H1 (cell line): ENCODE measurements around the gene MYLK2. TPM values are rescaled to one million over a fixed set of nuclear protein-coding genes. Genes with fewer than 3 reads are reported as not detected.

ENCODE experiments used
- ASH2L ChIP-seq: fragments of 200-600, 300-600 bp; sonication (generic); IDR thresholded peaks from one replicate; pipeline ENCODE4 v1.7.1; 2017; ENCODE audit warnings: low read length
- BACH1 ChIP-seq: IDR thresholded peaks from 2 replicates; pipeline ENCODE4 v1.6.1; 2012; ENCODE audit warnings: low read length, improper control_type of control experiment
- BCL11A ChIP-seq, 2 experiments: IDR thresholded peaks; one replicate each; pipeline ENCODE4 v1.6.1; 2011; ENCODE audit warnings: low read depth in 2 of 2, low read length in 2 of 2, mild to moderate bottlenecking in 2 of 2
- CBX5 ChIP-seq: fragments of 300-800, 300-1000 bp; sonication (generic); IDR thresholded peaks from 2 replicates; pipeline ENCODE4 v1.7.1; 2016; ENCODE audit warnings: antibody characterized with exemption, low read length, low read depth
- CHD2 ChIP-seq: IDR thresholded peaks from 2 replicates; pipeline ENCODE4 v1.6.1; 2012; ENCODE audit warnings: low read length, improper control_type of control experiment
- CREB1 ChIP-seq: IDR thresholded peaks from 2 replicates; pipeline ENCODE4 v1.6.1; 2012; ENCODE audit warnings: inconsistent platforms
- EGR1 ChIP-seq: IDR thresholded peaks from 2 replicates; pipeline ENCODE4 v1.6.1; 2011; ENCODE audit warnings: low read depth, low read length, borderline replicate concordance
- EZH2 ChIP-seq: fragments of 200-600 bp; sonication (generic); IDR thresholded peaks from 2 replicates; pipeline ENCODE4 v1.7.1; 2012; ENCODE audit warnings: low read depth, mild to moderate bottlenecking, moderate library complexity, low read length, inconsistent platforms; ENCODE audit not compliant: severe bottlenecking
- GTF2F1 ChIP-seq: IDR thresholded peaks from 2 replicates; pipeline ENCODE4 v1.6.1; 2012; ENCODE audit warnings: low read depth, low read length, improper control_type of control experiment, borderline replicate concordance
- HDAC2 ChIP-seq, 2 experiments: fragments of 300-600 bp in 1 of 2; sonication (generic) in 1 of 2; IDR thresholded peaks; 2 replicates each; pipeline ENCODE4 v1.6.1; 2011 to 2012; ENCODE audit warnings: low read depth in 2 of 2, low read length in 2 of 2, mild to moderate bottlenecking in 2 of 2, moderate library complexity in 2 of 2, borderline replicate concordance in 1 of 2, inconsistent platforms in 1 of 2
- HDAC6 ChIP-seq: IDR thresholded peaks from one replicate; pipeline ENCODE4 v1.7.1; 2012; ENCODE audit warnings: low read depth, mild to moderate bottlenecking, inconsistent platforms, low read length, moderate library complexity
- NANOG ChIP-seq: IDR thresholded peaks from 2 replicates; pipeline ENCODE4 v1.6.1; 2011; ENCODE audit warnings: low read length, low read depth, mild to moderate bottlenecking, inconsistent platforms; ENCODE audit not compliant: insufficient read depth, poor library complexity, severe bottlenecking
- PHF8 ChIP-seq: fragments of 200-600 bp; sonication (generic); conservative IDR thresholded peaks from 2 replicates; pipeline ENCODE4 v1.7.1; 2012; ENCODE audit warnings: low read depth, mild to moderate bottlenecking, inconsistent platforms, low read length, moderate library complexity
- POU5F1 ChIP-seq: IDR thresholded peaks from 2 replicates; pipeline ENCODE4 v1.6.1; 2011; ENCODE audit warnings: low read depth, mild to moderate bottlenecking, low read length, moderate library complexity
- RBBP5 ChIP-seq: IDR thresholded peaks from 2 replicates; pipeline ENCODE4 v1.7.1; 2012; ENCODE audit warnings: low read depth, mild to moderate bottlenecking, inconsistent platforms, low read length, moderate library complexity, borderline replicate concordance
- RXRA ChIP-seq: IDR thresholded peaks from 2 replicates; pipeline ENCODE4 v1.6.1; 2011; ENCODE audit warnings: low read depth, mild to moderate bottlenecking, low read length, moderate library complexity; ENCODE audit not compliant: insufficient read depth
- SIN3A ChIP-seq, 2 experiments: IDR thresholded peaks in 1 of 2; conservative IDR thresholded peaks in 1 of 2; 2 replicates each; pipeline ENCODE4 v1.6.1; 2011 to 2012; ENCODE audit warnings: low read length in 2 of 2, improper control_type of control experiment in 1 of 2, low read depth in 1 of 2, mild to moderate bottlenecking in 1 of 2
- SIX5 ChIP-seq: IDR thresholded peaks from 2 replicates; pipeline ENCODE4 v1.6.1; 2011; ENCODE audit warnings: mild to moderate bottlenecking, low read depth, low read length
- TAF1 ChIP-seq: IDR thresholded peaks from 2 replicates; pipeline ENCODE4 v1.6.1; 2011; ENCODE audit warnings: mild to moderate bottlenecking, low read depth, low read length
- YY1 ChIP-seq: IDR thresholded peaks from 2 replicates; pipeline ENCODE4 v1.6.1; 2011; ENCODE audit warnings: low read depth, mild to moderate bottlenecking, low read length
- ZNF274 ChIP-seq: IDR thresholded peaks from 2 replicates; pipeline ENCODE4 v1.7.0; 2012; ENCODE audit warnings: low read length, borderline replicate concordance; ENCODE audit errors: extremely low read depth
- polyA plus RNA-seq, 7 experiments: library from polyadenylated mRNA; depleted of rRNA in 3 of 7; stranded (reverse) in 5 of 7; unstranded in 2 of 7; fragments of >200 nt in 5 of 7; fragments of 200-250 nt in 2 of 7; gene quantifications; 1 replicate in 5 of 7; 2 replicates in 1 of 7; 4 replicates in 1 of 7; pipeline versions ENCODE4 v1.2.1 to v1.2.3, GENCODE V29; 2011 to 2013; ENCODE audit warnings: missing spikeins in 2 of 7, mixed read lengths in 2 of 7
- total RNA-seq: library from RNA; stranded (reverse); fragmentation: NEBNext Ultra II Directional; extraction: Animal tissue kit (Norgen Biotek cat#: 25700); gene quantifications from 2 replicates; pipeline ENCODE4 v1.2.1, GENCODE V29; 2021
- TF ChIP-seq, protein P1 (sequence below): IDR thresholded peaks from 2 replicates; pipeline ENCODE4 v1.6.1; 2012; ENCODE audit warnings: inconsistent platforms
- TF ChIP-seq, protein P2 (sequence below): IDR thresholded peaks from 2 replicates; pipeline ENCODE4 v1.6.1; 2012; ENCODE audit warnings: low read length, inconsistent platforms

MYLK2 gene
- total and polyA plus RNA-seq, 2 of the 8 experiments (the other 6 are each of a cell fraction or from before 2014, with no cell fraction given), result 0.22 to 0.26 TPM

DNA sequence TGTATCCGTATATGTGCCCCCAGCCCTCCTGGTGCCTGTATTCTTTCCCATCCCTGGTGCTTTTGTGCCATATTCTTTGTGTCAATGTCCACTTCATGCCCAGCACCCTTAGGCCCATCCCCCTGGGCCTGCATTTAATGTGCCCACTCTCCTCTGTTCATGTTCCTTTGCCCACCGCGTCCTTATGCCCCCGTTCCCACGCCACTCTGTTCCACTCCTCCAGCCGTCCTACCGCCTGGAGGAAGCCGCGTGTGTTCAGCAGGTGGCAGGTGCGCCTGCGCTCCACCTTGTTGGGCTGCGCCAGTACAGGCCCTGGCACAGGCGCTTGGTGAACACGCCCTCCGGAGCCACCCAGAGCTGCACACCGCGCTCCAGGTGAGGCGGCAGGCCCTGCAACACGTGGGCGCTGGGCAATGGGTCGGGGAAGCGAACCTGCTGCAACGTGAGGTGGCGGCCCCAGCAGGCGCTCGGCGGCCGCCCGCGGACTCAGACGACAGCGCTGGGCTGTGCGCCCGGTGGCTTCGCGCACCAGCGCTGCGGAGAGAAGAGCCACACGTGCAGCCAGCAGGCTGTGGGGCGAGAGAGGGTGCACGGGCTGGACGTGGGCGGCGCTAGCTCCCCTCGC is 30.3 kb downstream of the MYLK2 start (continued):
- TF ChIP-seq POU5F1 (no peak), HDAC2 (IDR thresholded peaks at IDR 0.05; ENCODE audit: borderline replicate concordance in 1 of 2, low read depth in 2 of 2, low read length in 2 of 2) (0 out of 4 replicates have a peak, but pooled peaks of 1 of the 2 experiments have one; percentile 28), NANOG (no peak), RXRA (no peak), CHD2 (no peak), SIX5 (no peak), RBBP5 (no peak), PHF8 (no peak), BACH1 (no peak), CREB1 (no peak), SIN3A (conservative IDR thresholded peaks at IDR 0.05 in 1 of 2, IDR thresholded peaks at IDR 0.05 in 1 of 2; ENCODE audit: low read depth in 1 of 2, low read length in 2 of 2) (no peak), EGR1 (no peak), YY1 (no peak), TAF1 (no peak), HDAC6 (no peak), ASH2L (no peak), CBX5 (no peak), GTF2F1 (no peak), EZH2 (peak; percentile 57), ZNF274 (no peak), BCL11A (IDR thresholded peaks at IDR 0.05; ENCODE audit: low read depth in 2 of 2, low read length in 2 of 2) (no peak)
- TF ChIP-seq, protein P1, sequence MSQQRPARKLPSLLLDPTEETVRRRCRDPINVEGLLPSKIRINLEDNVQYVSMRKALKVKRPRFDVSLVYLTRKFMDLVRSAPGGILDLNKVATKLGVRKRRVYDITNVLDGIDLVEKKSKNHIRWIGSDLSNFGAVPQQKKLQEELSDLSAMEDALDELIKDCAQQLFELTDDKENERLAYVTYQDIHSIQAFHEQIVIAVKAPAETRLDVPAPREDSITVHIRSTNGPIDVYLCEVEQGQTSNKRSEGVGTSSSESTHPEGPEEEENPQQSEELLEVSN, result peak; percentile 85
- TF ChIP-seq, protein P2, sequence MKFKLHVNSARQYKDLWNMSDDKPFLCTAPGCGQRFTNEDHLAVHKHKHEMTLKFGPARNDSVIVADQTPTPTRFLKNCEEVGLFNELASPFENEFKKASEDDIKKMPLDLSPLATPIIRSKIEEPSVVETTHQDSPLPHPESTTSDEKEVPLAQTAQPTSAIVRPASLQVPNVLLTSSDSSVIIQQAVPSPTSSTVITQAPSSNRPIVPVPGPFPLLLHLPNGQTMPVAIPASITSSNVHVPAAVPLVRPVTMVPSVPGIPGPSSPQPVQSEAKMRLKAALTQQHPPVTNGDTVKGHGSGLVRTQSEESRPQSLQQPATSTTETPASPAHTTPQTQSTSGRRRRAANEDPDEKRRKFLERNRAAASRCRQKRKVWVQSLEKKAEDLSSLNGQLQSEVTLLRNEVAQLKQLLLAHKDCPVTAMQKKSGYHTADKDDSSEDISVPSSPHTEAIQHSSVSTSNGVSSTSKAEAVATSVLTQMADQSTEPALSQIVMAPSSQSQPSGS, result no peak
